ACC112 (cell line): ENCODE results near the gene SRCIN1.
"Not testable (repeated sequence)": the region's sequence is repeated elsewhere in the genome, so short reads cannot be mapped to it uniquely, and the experiment has no call there.

Experiments
- H2AFZ ChIP-seq: fragments of 200-600 bp; sonication (generic); one replicate; pipeline ENCODE4 v1.6.0; 2017; ENCODE audit warnings: antibody characterized with exemption, low read length; ENCODE audit not compliant: unreplicated experiment
- H3K27ac ChIP-seq: fragments of 200-600 bp; sonication (generic); 2 replicates; pipeline ENCODE4 v1.5.1; 2014; ENCODE audit warnings: low read depth, mild to moderate bottlenecking, antibody characterized with exemption, low read length, moderate library complexity
- H3K27me3 ChIP-seq: fragments of 200-600 bp; sonication (generic); 2 replicates; pipeline ENCODE4 v1.6.1; 2014; ENCODE audit warnings: mild to moderate bottlenecking, antibody characterized with exemption, low read length, moderate library complexity, mixed read lengths; ENCODE audit not compliant: insufficient read depth
- H3K36me3 ChIP-seq: fragments of 200-600 bp; sonication (generic); 2 replicates; pipeline ENCODE4 v1.6.1; 2016; ENCODE audit warnings: mild to moderate bottlenecking, antibody characterized with exemption, low read length, moderate library complexity, mixed read lengths; ENCODE audit not compliant: insufficient read depth
- H3K4me1 ChIP-seq: fragments of 200-600 bp; sonication (generic); one replicate; pipeline ENCODE4 v1.6.1; 2016; ENCODE audit warnings: low read length, mixed read lengths; ENCODE audit not compliant: insufficient read depth, unreplicated experiment, control insufficient read depth
- H3K4me3 ChIP-seq: fragments of 200-600 bp; sonication (generic); 2 replicates; pipeline ENCODE4 v1.5.1; 2014; ENCODE audit warnings: mild to moderate bottlenecking, low read depth, low read length
- H3K79me2 ChIP-seq: fragments of 200-600 bp; sonication (generic); one replicate; pipeline ENCODE4 v1.6.0; 2016; ENCODE audit warnings: low read length; ENCODE audit not compliant: control insufficient read depth, unreplicated experiment, insufficient read depth

The SRCIN1 gene

DNA sequence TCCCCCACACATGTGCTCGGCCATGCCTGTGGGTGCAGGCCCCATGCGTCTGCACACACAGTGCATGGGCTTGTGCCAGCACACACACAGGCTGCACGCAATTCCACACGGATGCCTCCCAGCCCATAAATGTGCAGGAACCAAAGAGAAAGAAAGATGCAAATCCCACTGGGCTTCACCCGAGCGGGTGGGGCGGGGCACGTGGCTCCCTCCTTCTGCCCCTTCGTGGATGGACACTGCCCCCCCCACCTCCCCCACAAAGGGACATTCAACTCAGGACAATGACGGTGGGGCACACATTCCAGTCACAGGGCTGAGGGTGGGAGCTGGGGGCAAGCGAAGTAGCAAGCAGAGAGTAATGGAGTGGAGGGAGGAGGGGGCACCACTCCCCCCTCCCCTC, 74.9 kb downstream of the SRCIN1 start:
- H3K36me3 ChIP-seq, H3K4me1 ChIP-seq, H3K4me3 ChIP-seq, H3K79me2 ChIP-seq, H3K27ac ChIP-seq, H2AFZ ChIP-seq: not testable (repeated sequence)
- H3K27me3 ChIP-seq, result peaks cover 23% of the 10 kb centered on the region

DNA sequence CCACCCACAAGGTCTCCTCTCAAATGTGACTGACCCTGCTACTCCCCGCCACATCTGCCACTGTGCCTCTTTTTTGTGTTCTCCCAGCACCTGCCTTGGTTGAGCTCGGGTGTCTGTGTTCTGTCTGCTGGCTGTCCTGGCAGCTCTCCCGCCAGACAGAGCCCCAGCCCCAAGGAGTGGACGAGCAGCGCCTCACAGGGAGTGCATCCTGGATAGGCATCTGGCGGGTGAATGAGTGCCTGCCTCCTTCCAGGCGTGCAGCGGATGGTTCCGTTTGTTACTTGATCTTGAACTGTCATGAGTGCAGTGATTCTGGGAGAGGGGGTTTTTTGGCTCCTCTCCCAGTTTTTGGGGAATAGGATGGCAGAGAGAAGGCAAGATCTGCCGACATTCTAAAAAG, 77.6 kb downstream of the SRCIN1 start:
- peaks cover 19% of the 10 kb centered on the region for H3K27me3 ChIP-seq
- H3K79me2 ChIP-seq, H3K36me3 ChIP-seq, H3K27ac ChIP-seq, H3K4me3 ChIP-seq, H3K4me1 ChIP-seq, H2AFZ ChIP-seq: not testable (repeated sequence)

DNA sequence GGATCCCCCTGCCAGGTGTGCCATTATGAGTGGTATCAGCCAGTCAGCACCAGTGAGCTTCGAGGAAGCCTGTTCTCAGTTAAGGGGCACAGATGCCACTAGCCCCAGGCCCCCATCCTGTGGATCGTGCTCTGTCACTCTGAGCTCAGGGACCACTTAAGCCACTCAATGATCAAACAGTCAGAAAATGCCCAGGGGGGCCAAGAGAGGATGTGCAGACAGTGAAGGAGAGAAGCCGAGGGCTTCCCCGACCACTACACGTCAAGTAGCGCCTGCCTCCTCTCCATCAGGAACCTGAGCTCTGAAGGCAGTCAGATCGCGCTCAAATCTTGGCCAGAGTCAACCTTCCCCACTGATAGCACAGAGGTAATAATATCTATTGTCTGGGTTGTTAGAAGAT, 79.2 kb downstream of the SRCIN1 start:
- H3K36me3 ChIP-seq, H3K27ac ChIP-seq: not testable (repeated sequence)

DNA sequence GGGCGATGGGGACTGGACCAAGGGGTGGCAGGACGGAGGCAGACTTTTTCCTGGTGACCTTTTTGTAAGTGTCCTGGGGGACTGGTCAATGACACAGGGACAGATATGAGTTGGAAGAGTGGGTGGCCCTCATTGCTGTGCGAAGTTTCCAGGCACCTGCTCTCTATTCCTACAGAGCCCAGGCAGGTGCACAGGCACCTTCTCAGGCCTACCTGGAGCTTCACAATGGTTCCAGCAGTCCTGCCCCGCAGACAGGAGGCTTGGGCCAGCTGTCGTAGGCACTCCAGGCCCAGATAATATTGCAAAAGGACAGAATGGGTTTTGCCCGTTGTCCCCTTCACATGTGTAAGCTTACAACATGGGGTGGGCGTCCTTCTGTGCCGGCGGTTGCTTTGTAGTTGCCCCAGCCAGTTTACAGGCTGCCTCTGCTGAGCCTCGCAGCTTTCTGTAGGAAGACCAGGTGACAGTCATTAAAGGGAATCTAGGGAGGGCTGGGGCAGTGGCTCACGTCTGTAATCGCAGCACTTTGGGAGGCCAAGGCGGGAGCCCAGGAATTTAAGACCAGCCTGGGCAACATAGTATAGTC, 93.2 kb downstream of the SRCIN1 start:
- no peak overlapping the region for H3K4me3 ChIP-seq

More for the DNA sequence above, 79.2 kb downstream of the SRCIN1 start:
- not testable (repeated sequence) for H3K4me3 ChIP-seq, H3K4me1 ChIP-seq, H2AFZ ChIP-seq, H3K79me2 ChIP-seq
- peaks cover 15% of the 10 kb centered on the region for H3K27me3 ChIP-seq

DNA sequence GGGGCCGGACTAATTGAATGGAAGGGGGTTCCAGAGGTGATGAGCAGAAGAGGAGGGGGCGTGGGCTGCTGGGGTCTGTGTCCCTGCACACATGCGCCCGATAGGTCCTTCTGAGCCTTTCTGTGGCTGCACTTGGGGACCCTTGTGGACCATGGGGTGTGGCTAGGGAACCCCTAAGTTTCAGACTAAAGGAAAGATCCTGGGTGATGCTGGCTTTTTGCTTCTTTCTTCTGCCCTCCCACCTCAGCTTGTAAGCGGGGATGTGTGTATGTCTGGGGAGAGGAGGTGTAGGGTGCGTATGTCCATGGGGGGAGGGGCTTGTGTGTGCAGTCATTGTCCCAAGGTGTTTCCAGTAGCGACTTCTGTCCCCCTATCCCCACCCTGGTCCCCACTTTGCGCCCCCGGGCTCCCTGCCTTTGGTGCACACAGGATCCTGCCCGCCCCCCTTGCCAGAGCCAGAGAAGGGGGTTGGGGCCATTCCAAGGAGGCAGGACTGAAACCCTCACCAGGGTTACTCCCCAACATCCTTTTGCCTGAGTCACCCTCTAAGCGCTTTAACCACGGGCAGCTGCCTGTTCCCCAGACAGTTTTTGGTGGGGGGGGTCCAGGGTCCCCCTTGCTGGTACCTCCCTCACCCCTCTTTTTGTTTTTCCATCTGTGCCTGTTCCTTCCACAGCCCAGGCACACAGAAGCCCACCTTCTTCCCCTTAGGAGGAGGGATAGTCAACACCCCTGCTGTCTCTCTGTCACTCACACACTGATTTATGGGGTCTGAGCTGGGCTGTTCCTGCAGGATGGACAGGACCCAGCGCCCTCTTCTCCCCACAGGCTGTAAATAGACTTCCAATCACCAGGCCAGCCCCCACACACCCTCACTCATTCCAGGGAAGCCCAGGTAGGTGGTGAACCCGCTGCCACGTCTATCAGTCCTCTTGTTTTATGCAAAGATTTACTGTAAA, 94.3 kb downstream of the SRCIN1 start:
- Histone ChIP-seq H3K27ac (no peak overlapping the region), H3K4me3 (no peak overlapping the region), H3K36me3 (peaks cover 4% of the 10 kb centered on the region; the same call in 1 of the 2 replicates), H3K27me3 (no peaks in the 10 kb centered on the region), H3K79me2 (no peaks in the 10 kb centered on the region), H2AFZ (no peak overlapping the region), H3K4me1 (peaks cover 19% of the 10 kb centered on the region)

More for the DNA sequence above, 93.2 kb downstream of the SRCIN1 start:
- Histone ChIP-seq H3K36me3 (peaks cover under 1% of the 10 kb centered on the region; the same call in 1 of the 2 replicates), H3K79me2 (no peaks in the 10 kb centered on the region), H3K4me1 (peaks cover 19% of the 10 kb centered on the region), H3K27ac (no peak overlapping the region), H3K27me3 (no peaks in the 10 kb centered on the region), H2AFZ (no peak overlapping the region)

DNA sequence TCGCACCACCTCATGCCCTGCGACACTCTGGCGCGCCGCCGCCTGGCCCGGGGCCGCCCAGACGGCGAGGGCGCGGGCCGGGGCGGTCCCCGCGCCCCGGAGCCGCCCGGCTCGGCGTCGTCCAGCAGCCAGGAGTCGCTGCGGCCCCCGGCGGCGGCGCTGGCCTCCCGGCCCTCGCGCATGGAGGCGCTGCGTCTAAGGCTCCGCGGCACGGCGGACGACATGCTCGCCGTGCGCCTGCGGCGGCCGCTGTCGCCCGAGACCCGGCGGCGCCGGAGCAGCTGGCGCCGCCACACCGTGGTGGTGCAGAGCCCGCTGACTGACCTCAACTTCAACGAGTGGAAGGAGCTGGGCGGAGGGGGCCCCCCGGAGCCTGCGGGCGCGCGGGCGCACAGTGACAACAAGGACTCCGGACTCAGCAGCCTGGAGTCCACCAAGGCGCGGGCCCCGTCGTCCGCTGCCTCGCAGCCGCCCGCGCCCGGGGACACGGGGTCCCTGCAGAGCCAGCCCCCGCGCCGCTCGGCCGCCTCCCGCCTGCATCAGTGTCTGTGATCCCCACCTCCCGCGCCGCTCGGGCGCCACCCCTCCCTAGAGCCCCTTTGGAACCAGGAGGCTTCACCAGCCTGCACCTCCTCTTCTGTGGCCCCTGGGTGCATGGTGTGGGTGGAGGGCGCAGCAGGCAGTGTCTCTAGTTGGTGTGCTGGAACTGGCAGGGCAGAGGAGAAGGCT, 95.2 kb downstream of the SRCIN1 start:
- Histone ChIP-seq H3K36me3 (peaks cover 4% of the 10 kb centered on the region; the same call in 1 of the 2 replicates), H2AFZ (no peak overlapping the region), H3K27ac (no peak overlapping the region), H3K27me3 (no peaks in the 10 kb centered on the region), H3K79me2 (no peaks in the 10 kb centered on the region), H3K4me3 (peak overlapping the region; percentile 44; the same call in 1 of the 2 replicates), H3K4me1 (peaks cover 19% of the 10 kb centered on the region)

DNA sequence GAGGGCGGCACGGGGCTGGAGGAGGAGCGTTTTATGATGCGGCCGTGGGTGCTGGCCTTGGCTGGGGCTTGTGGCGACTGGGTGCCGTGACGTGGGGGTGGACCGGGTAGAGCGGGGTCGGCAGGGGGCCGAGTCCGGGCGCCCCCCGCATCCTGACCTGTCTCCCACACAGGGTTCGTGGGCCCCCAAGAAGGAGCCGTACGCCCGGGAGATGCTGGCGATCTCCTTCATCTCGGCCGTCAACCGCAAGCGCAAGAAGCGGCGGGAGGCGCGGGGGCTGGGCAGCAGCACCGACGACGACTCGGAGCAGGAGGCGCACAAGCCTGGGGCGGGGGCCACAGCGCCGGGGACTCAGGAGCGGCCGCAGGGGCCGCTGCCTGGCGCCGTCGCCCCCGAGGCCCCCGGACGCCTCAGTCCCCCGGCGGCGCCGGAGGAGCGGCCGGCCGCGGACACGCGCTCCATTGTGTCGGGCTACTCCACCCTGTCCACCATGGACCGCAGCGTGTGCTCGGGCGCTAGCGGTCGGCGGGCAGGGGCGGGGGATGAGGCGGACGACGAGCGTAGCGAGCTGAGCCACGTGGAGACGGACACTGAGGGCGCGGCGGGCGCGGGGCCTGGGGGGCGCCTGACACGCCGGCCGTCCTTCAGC, 95.9 kb downstream of the SRCIN1 start:
- Histone ChIP-seq H3K79me2 (no peaks in the 10 kb centered on the region), H2AFZ (no peak overlapping the region), H3K27ac (no peak overlapping the region), H3K4me3 (peak overlapping the region; percentile 44; the same call in 1 of the 2 replicates), H3K36me3 (peaks cover 4% of the 10 kb centered on the region; the same call in 1 of the 2 replicates), H3K27me3 (no peaks in the 10 kb centered on the region), H3K4me1 (peaks cover 19% of the 10 kb centered on the region)

DNA sequence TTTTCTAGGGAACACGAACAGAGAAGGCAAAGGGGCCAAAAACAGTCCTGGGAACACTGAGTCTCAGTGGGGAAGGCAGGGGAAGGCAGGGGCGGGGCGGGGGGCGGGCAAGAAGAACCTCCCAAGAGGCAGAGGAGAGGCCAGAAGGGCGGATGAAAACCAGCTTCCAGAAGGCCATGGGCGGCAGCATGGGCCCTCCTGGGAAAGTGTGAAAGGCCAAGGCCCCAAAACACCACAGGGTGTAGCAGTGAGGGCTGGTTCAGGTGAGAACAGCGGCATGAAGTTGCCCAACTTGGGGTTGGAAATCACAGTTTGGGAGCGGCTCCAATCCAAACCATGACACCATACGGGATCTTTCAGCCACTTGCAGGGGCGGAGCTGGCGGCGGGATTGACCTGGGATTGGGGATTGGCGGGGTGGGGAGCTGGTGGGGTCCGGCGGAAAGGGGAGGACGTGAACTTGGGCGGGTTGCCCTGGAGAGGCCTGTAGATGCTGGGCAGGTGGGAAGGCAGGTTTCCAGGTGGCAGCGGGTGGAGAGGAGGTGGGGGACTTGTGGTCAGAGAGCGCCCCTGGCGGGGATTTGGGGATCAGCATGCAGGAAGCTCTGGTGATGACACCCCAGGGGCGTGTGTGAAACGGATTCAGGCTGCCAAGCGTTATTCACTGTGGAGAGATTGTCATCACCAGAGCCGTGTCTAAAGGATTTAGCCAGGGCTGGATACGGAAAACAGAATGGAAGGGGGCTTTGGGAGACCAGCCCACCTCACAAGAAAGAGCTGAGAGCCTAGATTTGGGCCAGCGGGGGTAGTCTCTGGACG, 96.6 kb downstream of the SRCIN1 start:
- Histone ChIP-seq H3K4me1 (peaks cover 19% of the 10 kb centered on the region), H3K36me3 (peaks cover 4% of the 10 kb centered on the region; the same call in 1 of the 2 replicates), H3K27me3 (no peaks in the 10 kb centered on the region), H3K4me3 (peak overlapping the region; percentile 44; the same call in 1 of the 2 replicates), H2AFZ (no peak overlapping the region), H3K79me2 (no peaks in the 10 kb centered on the region), H3K27ac (no peak overlapping the region)

DNA sequence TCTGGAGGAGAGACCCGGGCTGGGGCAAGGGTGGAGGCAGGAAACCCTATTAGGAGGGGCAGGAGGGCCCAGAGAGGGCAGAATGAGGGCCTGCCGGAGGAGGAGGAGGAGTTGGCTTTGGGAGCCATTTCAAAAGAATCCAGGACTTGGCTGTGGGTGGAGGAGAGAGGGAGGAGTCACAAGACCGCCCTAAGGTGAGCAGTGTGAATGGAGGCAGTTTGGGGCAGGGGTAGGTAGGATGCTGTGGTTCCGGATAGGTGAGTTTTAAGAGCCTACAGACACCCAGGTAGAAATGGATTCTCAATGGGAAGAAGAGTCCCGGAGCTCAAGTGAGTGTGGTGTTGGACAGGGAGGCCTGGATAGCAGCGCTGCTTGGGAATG, 97.2 kb downstream of the SRCIN1 start:
- no peaks in the 10 kb centered on the region for H3K79me2 ChIP-seq
- peaks cover 19% of the 10 kb centered on the region for H3K4me1 ChIP-seq
- H3K27ac ChIP-seq, result no peak overlapping the region
- no peak overlapping the region for H2AFZ ChIP-seq
- H3K27me3 ChIP-seq, result no peaks in the 10 kb centered on the region
- peaks cover 4% of the 10 kb centered on the region; the same call in 1 of the 2 replicates for H3K36me3 ChIP-seq
- no peak overlapping the region for H3K4me3 ChIP-seq
